ENCODE results near the gene HCAR2.
"Not testable (repeated sequence)": the region's sequence is repeated elsewhere in the genome, so short reads cannot be mapped to it uniquely, and the experiment has no call there.

The HCAR2 gene

GRCh38 chr12:122672515-122672914 is 30.6 kb downstream of the HCAR2 start:
- no peak for TF ChIP-seq Cebpa-rat (IDR thresholded peaks at IDR 0.05)
- Histone ChIP-seq H3K36me3 (no peaks in the 10 kb centered on the region), H3K9me3 (replicated peaks in 1 of 11) (peaks cover 0 to 7% (median 0%) of the 10 kb centered on the region in 11 experiments; a peak in 1 of 22 replicates), H4K20me1 (no peaks in the 10 kb centered on the region), H3K4me3 (no peak overlapping the region), H3K27ac (0 out of 22 replicates have a peak overlapping the region, but pooled peaks of 1 of the 11 experiments have one; percentile 15), H3K27me3 (no peaks in the 10 kb centered on the region), H3K4me2 (peak overlapping the region in 1 of 11 experiments; percentile 5; a peak in 2 of 22 replicates), H3K4me1 (peaks cover 0 to 20% (median 10%) of the 10 kb centered on the region in 10 experiments; a peak in 9 of 20 replicates), H3K9ac (no peak overlapping the region)

- TF ChIP-seq Cebpa-rat (IDR thresholded peaks at IDR 0.05): no peak
- Histone ChIP-seq H3K9ac (no peak overlapping the region), H3K27ac (no peak overlapping the region), H3K4me2 (no peak overlapping the region), H3K27me3 (no peaks in the 10 kb centered on the region), H3K4me3 (no peak overlapping the region), H3K4me1 (peaks cover 0 to 13% (median 5%) of the 10 kb centered on the region in 10 experiments; a peak in 9 of 20 replicates), H3K36me3 (no peaks in the 10 kb centered on the region), H3K9me3 (replicated peaks in 1 of 11) (no peaks in the 10 kb centered on the region), H4K20me1 (no peaks in the 10 kb centered on the region)
These were observed 33.6 kb downstream of the HCAR2 start for GRCh38 chr12:122669397-122670070.

GRCh38 chr12:122668268-122668667 is 34.9 kb downstream of the HCAR2 start:
- Histone ChIP-seq H4K20me1 (no peaks in the 10 kb centered on the region), H3K27ac (no peak overlapping the region), H3K9ac (no peak overlapping the region), H3K4me2 (no peak overlapping the region), H3K27me3 (no peaks in the 10 kb centered on the region), H3K4me1 (peaks cover 0 to 8% (median 2%) of the 10 kb centered on the region in 10 experiments; a peak in 5 of 20 replicates), H3K4me3 (no peak overlapping the region), H3K9me3 (replicated peaks in 1 of 11) (no peaks in the 10 kb centered on the region), H3K36me3 (no peaks in the 10 kb centered on the region)
- TF ChIP-seq Cebpa-rat (IDR thresholded peaks at IDR 0.05): no peak

GRCh38 chr12:122665759-122666158 is 37.4 kb downstream of the HCAR2 start:
- no peak for TF ChIP-seq Cebpa-rat (IDR thresholded peaks at IDR 0.05)
- Histone ChIP-seq H3K36me3 (no peaks in the 10 kb centered on the region), H3K27me3 (no peaks in the 10 kb centered on the region), H3K4me3 (no peak overlapping the region), H3K9ac (no peak overlapping the region), H3K4me2 (no peak overlapping the region), H3K9me3 (replicated peaks in 1 of 11) (no peaks in the 10 kb centered on the region), H3K4me1 (no peaks in the 10 kb centered on the region; a peak in 1 of 20 replicates), H3K27ac (no peak overlapping the region), H4K20me1 (no peaks in the 10 kb centered on the region)

GRCh38 chr12:122665349-122665748 is 37.8 kb downstream of the HCAR2 start:
- Histone ChIP-seq H3K36me3 (no peaks in the 10 kb centered on the region), H4K20me1 (no peaks in the 10 kb centered on the region), H3K4me1 (peaks cover 0 to under 1% (median 0%) of the 10 kb centered on the region in 10 experiments; a peak in 3 of 20 replicates), H3K4me2 (no peak overlapping the region), H3K9ac (no peak overlapping the region), H3K4me3 (no peak overlapping the region), H3K27ac (no peak overlapping the region), H3K9me3 (replicated peaks in 1 of 11) (no peaks in the 10 kb centered on the region), H3K27me3 (no peaks in the 10 kb centered on the region)
- no peak for TF ChIP-seq Cebpa-rat (IDR thresholded peaks at IDR 0.05)

GRCh38 chr12:122661938-122662337 is 41.2 kb downstream of the HCAR2 start:
- Histone ChIP-seq H3K4me2 (no peak overlapping the region), H3K4me3 (no peak overlapping the region), H3K36me3 (no peaks in the 10 kb centered on the region; a peak in 1 of 22 replicates), H4K20me1 (no peaks in the 10 kb centered on the region), H3K27me3 (no peaks in the 10 kb centered on the region), H3K27ac (no peak overlapping the region), H3K4me1 (peaks cover 0 to 11% (median 5%) of the 10 kb centered on the region in 10 experiments; a peak in 10 of 20 replicates), H3K9me3 (replicated peaks in 1 of 11) (no peaks in the 10 kb centered on the region), H3K9ac (no peak overlapping the region)
- TF ChIP-seq Cebpa-rat (IDR thresholded peaks at IDR 0.05): no peak

- H3K4me1 ChIP-seq: peaks cover 0 to 17% (median 6%) of the 10 kb centered on the region in 10 experiments; a peak in 11 of 20 replicates
- no peaks in the 10 kb centered on the region for H4K20me1 ChIP-seq
- H3K27ac ChIP-seq: 0 out of 22 replicates have a peak overlapping the region, but pooled peaks of 1 of the 11 experiments have one; percentile 4
- no peak overlapping the region for H3K4me2 ChIP-seq
- no peak overlapping the region for H3K4me3 ChIP-seq
- H3K9me3 ChIP-seq (replicated peaks in 1 of 11): no peaks in the 10 kb centered on the region
- H3K36me3 ChIP-seq: no peaks in the 10 kb centered on the region; a peak in 1 of 22 replicates
- H3K9ac ChIP-seq: no peak overlapping the region
- no peak for TF ChIP-seq Cebpa-rat (IDR thresholded peaks at IDR 0.05)
- no peaks in the 10 kb centered on the region for H3K27me3 ChIP-seq
These were observed 41.9 kb downstream of the HCAR2 start for GRCh38 chr12:122661246-122661645.

- Histone ChIP-seq H3K27ac (peak overlapping the region in 7 of 11 experiments; percentile 4 to 57 (median 44); a peak in 9 of 22 replicates), H3K4me2 (peak overlapping the region in 2 of 11 experiments; percentile 6 to 21; a peak in 5 of 22 replicates)
- TF ChIP-seq Cebpa-rat (IDR thresholded peaks at IDR 0.05): no peak
These were observed 43.6 kb downstream of the HCAR2 start for GRCh38 chr12:122659579-122659978.

GRCh38 chr12:122656298-122656697 is 46.9 kb downstream of the HCAR2 start:
- no peak overlapping the region for H3K27ac ChIP-seq
- H3K27me3 ChIP-seq: no peaks in the 10 kb centered on the region
- no peaks in the 10 kb centered on the region; a peak in 1 of 22 replicates for H3K36me3 ChIP-seq
- TF ChIP-seq Cebpa-rat (IDR thresholded peaks at IDR 0.05): no peak
- H3K9ac ChIP-seq: no peak overlapping the region
- H3K4me3 ChIP-seq: no peak overlapping the region
- H3K9me3 ChIP-seq (replicated peaks in 1 of 11): no peaks in the 10 kb centered on the region
- peaks cover 0 to 19% (median 8%) of the 10 kb centered on the region in 10 experiments; a peak in 11 of 20 replicates for H3K4me1 ChIP-seq
- peak overlapping the region in 2 of 11 experiments; percentile 27 to 39; a peak in 3 of 22 replicates for H3K4me2 ChIP-seq
- no peaks in the 10 kb centered on the region for H4K20me1 ChIP-seq

More at GRCh38 chr12:122659579-122659978, 43.6 kb downstream of the HCAR2 start:
- H3K27me3 ChIP-seq: no peaks in the 10 kb centered on the region
- peaks cover 0 to 17% (median 7%) of the 10 kb centered on the region in 10 experiments; a peak in 11 of 20 replicates for H3K4me1 ChIP-seq
- no peaks in the 10 kb centered on the region for H4K20me1 ChIP-seq
- H3K4me3 ChIP-seq: no peak overlapping the region
- H3K9me3 ChIP-seq (replicated peaks in 1 of 11): no peaks in the 10 kb centered on the region
- H3K9ac ChIP-seq: peak overlapping the region in 1 of 11 experiments; percentile 7; a peak in 3 of 22 replicates
- no peaks in the 10 kb centered on the region; a peak in 1 of 22 replicates for H3K36me3 ChIP-seq

GRCh38 chr12:122653291-122653690 is 49.9 kb downstream of the HCAR2 start:
- Histone ChIP-seq H3K4me1 (peaks cover 5 to 38% (median 23%) of the 10 kb centered on the region in 10 experiments; a peak in 19 of 20 replicates), H3K27ac (peak overlapping the region in 4 of 11 experiments; percentile 25 to 56 (median 29); a peak in 5 of 22 replicates)
- H3K9me3 ChIP-seq (replicated peaks in 1 of 11); H3K9ac ChIP-seq; H3K27me3 ChIP-seq; H4K20me1 ChIP-seq; H3K4me3 ChIP-seq; H3K4me2 ChIP-seq; H3K36me3 ChIP-seq: not testable (repeated sequence)

Measured in BLaER1 treated with 17β-estradiol and CSF1 and Interleukin-3, amounts not matched to agents 10 nM and 100 nM (cell line).